Kidney (tissue), 14 donors: ENCODE measurements around the gene ARHGEF28. TPM values are rescaled to one million over a fixed set of nuclear protein-coding genes. Genes with fewer than 3 reads are reported as not detected.

Experiments used
- DNase-seq, 5 donors: peaks; one replicate each; pipeline ENCODE4 v3.0.0-alpha.2; 2013 to 2020
- FAIRE-seq: peaks from 2 replicates; lab custom pipeline; 2012; peaks lifted over from hg19 to GRCh38; lab: Jason Lieb, UNC
- H3K27ac ChIP-seq, 2 donors: one replicate each; pipeline ENCODE4 v1.7.0; 2013; ENCODE audit warnings: low read depth in 2 of 2, low read length in 2 of 2, inconsistent platforms in 1 of 2
- H3K27me3 ChIP-seq: one replicate; pipeline ENCODE4 v1.7.1; 2013; ENCODE audit warnings: low read length, inconsistent platforms; ENCODE audit not compliant: control insufficient read depth, insufficient read depth
- H3K36me3 ChIP-seq, 3 donors: one replicate each; pipeline versions ENCODE4 v1.7.0 to v1.7.1; 2013; ENCODE audit warnings: low read length in 3 of 3, control low read depth in 1 of 3, inconsistent platforms in 1 of 3; ENCODE audit not compliant: insufficient read depth in 3 of 3, control insufficient read depth in 2 of 3
- H3K4me1 ChIP-seq, 3 donors: one replicate each; pipeline versions ENCODE4 v1.7.0 to v1.7.1; 2013; ENCODE audit warnings: low read length in 3 of 3, inconsistent platforms in 1 of 3, low read depth in 1 of 3; ENCODE audit not compliant: control insufficient read depth in 2 of 3, insufficient read depth in 2 of 3
- H3K4me3 ChIP-seq, 3 donors: one replicate each; pipeline versions ENCODE4 v1.7.0 to v1.8.1; 2013; ENCODE audit warnings: low read length in 3 of 3, control low read depth in 1 of 3, inconsistent platforms in 1 of 3
- H3K9ac ChIP-seq, 3 donors: one replicate each; pipeline versions ENCODE4 v1.7.0 to v1.7.1; 2013; ENCODE audit warnings: low read length in 3 of 3, control low read depth in 1 of 3, inconsistent platforms in 1 of 3
- H3K9me3 ChIP-seq, 3 donors: one replicate each; pipeline versions ENCODE4 v1.7.0 to v1.7.1; 2013; ENCODE audit warnings: low read length in 3 of 3, control low read depth in 1 of 3, inconsistent platforms in 1 of 3; ENCODE audit not compliant: control insufficient read depth in 2 of 3, insufficient read depth in 1 of 3
- CTCF ChIP-seq: IDR thresholded peaks from 3 replicates; pipeline ENCODE4 v1.5.1; 2012; ENCODE audit warnings: mild to moderate bottlenecking, moderate library complexity, borderline replicate concordance; ENCODE audit not compliant: insufficient read depth; ENCODE audit errors: extremely low read depth
- intact Hi-C: fragments of 100-400 bp; cut with DNase I; formaldehyde crosslinking; loops from one replicate; pipeline ENCODE4 v1.11.1; 2022
- polyA plus RNA-seq: library from polyadenylated mRNA; stranded (reverse); fragments of 350-450 nt; fragmentation: Illumina TruSeq; extraction: RNeasy Lipid Tissue Mini Kit (QIAGEN cat#74804); gene quantifications from one replicate; pipeline ENCODE4 v1.2.3, GENCODE V29; 2014; ENCODE audit warnings: low read depth, low replicate concordance; ENCODE audit not compliant: insufficient read depth
- total RNA-seq: library from RNA; stranded (reverse); fragmentation: NEBNext Ultra II Directional; extraction: Animal tissue kit (Norgen Biotek cat#: 25700); gene quantifications from one replicate; pipeline ENCODE4 v1.2.1, GENCODE V29; 2021
- donor health status: control.
- donor health status: control.
- donor health status: control.
- donor health status: control.
- donor health status: control.
- donor health status: DM: yes; HTN: yes; CAD: no.
- donor health status: Normal renal cell carcinoma (clear cell type).

ARHGEF28 gene
- total and polyA plus RNA-seq, 2 donors from 2014 or later: 21.9 to 66.3 TPM

GRCh38 chr5:73911761-73912393 is 285.9 kb downstream of the ARHGEF28 start:
- H3K4me1 ChIP-seq: peaks cover 0 to 5% (median 0%) of the 10 kb centered on the region in 3 donors
- H3K9ac ChIP-seq: no peak overlapping the region
- intact Hi-C loops: no loop called here
- no peak overlapping the region for H3K4me3 ChIP-seq
- no peaks in the 10 kb centered on the region for H3K9me3 ChIP-seq
- no peak overlapping the region for H3K27ac ChIP-seq
- H3K27me3 ChIP-seq: no peaks in the 10 kb centered on the region
- peaks cover 0 to 18% (median 14%) of the 10 kb centered on the region in 3 donors for H3K36me3 ChIP-seq
- no peak for FAIRE-seq
- no peak for TF ChIP-seq CTCF
- DNase-seq: peak in 2 of 5 donors; percentile 49 to 50

- no peak overlapping the region for H3K27ac ChIP-seq
- intact Hi-C loops: no loop called here
- H3K4me1 ChIP-seq: peaks cover 0 to 5% (median 0%) of the 10 kb centered on the region in 3 donors
- DNase-seq: peak in 1 of 5 donors; percentile 20
- no peak overlapping the region for H3K4me3 ChIP-seq
- no peak for TF ChIP-seq CTCF
- no peak overlapping the region for H3K9ac ChIP-seq
- H3K27me3 ChIP-seq: no peaks in the 10 kb centered on the region
- peaks cover 0 to 20% (median 17%) of the 10 kb centered on the region in 3 donors for H3K36me3 ChIP-seq
- H3K9me3 ChIP-seq: no peaks in the 10 kb centered on the region
- FAIRE-seq: no peak
Measured at GRCh38 chr5:73912821-73913271, 286.9 kb downstream of the ARHGEF28 start.

- H3K9me3 ChIP-seq: no peaks in the 10 kb centered on the region
- intact Hi-C loops: no loop called here
- peaks cover 0 to 23% (median 17%) of the 10 kb centered on the region in 3 donors for H3K36me3 ChIP-seq
- DNase-seq (no peak), FAIRE-seq (no peak)
- H3K4me3 ChIP-seq: no peak overlapping the region
- TF ChIP-seq CTCF: no peak
- no peak overlapping the region for H3K9ac ChIP-seq
- no peak overlapping the region for H3K27ac ChIP-seq
- H3K27me3 ChIP-seq: no peaks in the 10 kb centered on the region
- H3K4me1 ChIP-seq: no peaks in the 10 kb centered on the region
Measured at GRCh38 chr5:73913971-73914370, 288.0 kb downstream of the ARHGEF28 start.
